Loucy (cell line): ENCODE results near the gene KAT2B.

ENCODE experiments used
- EZH2phosphoT487 ChIP-seq: fragments of 200-600 bp; IDR thresholded peaks from 2 replicates; pipeline ENCODE4 v1.6.1; 2018; ENCODE audit warnings: antibody characterized with exemption, mild to moderate bottlenecking, moderate library complexity, borderline replicate concordance
- TF ChIP-seq, protein P1 (sequence below): fragments of 200-600 bp; sonication (generic); conservative IDR thresholded peaks from 2 replicates; pipeline ENCODE4 v1.5.1; 2014; ENCODE audit warnings: mild to moderate bottlenecking, antibody characterized with exemption, low read length

DNA sequence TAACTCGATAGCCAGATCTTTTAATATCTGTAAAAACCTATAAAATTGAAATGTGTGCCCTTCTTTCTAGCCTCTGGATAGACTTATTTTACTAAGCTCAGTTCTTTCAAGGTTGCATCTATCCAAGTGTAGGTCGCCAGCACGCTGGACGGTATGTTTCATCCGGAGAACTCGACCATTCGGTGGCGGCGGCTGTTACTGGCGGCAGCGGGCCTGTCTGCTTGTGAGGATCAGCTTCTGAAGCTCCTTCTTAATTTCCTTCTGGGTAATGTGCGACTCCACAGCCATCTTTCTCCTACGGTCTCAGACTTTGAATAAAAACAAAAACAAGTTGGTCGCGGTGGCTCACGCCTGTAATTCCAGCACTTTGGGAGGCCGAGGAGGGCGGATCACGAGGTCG, 32.3 kb upstream of the KAT2B start:
- TF ChIP-seq, protein P1, sequence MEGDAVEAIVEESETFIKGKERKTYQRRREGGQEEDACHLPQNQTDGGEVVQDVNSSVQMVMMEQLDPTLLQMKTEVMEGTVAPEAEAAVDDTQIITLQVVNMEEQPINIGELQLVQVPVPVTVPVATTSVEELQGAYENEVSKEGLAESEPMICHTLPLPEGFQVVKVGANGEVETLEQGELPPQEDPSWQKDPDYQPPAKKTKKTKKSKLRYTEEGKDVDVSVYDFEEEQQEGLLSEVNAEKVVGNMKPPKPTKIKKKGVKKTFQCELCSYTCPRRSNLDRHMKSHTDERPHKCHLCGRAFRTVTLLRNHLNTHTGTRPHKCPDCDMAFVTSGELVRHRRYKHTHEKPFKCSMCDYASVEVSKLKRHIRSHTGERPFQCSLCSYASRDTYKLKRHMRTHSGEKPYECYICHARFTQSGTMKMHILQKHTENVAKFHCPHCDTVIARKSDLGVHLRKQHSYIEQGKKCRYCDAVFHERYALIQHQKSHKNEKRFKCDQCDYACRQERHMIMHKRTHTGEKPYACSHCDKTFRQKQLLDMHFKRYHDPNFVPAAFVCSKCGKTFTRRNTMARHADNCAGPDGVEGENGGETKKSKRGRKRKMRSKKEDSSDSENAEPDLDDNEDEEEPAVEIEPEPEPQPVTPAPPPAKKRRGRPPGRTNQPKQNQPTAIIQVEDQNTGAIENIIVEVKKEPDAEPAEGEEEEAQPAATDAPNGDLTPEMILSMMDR = no peak
- no peak for TF ChIP-seq EZH2phosphoT487
